ENCODE data around the gene PRSS16.

DNA sequence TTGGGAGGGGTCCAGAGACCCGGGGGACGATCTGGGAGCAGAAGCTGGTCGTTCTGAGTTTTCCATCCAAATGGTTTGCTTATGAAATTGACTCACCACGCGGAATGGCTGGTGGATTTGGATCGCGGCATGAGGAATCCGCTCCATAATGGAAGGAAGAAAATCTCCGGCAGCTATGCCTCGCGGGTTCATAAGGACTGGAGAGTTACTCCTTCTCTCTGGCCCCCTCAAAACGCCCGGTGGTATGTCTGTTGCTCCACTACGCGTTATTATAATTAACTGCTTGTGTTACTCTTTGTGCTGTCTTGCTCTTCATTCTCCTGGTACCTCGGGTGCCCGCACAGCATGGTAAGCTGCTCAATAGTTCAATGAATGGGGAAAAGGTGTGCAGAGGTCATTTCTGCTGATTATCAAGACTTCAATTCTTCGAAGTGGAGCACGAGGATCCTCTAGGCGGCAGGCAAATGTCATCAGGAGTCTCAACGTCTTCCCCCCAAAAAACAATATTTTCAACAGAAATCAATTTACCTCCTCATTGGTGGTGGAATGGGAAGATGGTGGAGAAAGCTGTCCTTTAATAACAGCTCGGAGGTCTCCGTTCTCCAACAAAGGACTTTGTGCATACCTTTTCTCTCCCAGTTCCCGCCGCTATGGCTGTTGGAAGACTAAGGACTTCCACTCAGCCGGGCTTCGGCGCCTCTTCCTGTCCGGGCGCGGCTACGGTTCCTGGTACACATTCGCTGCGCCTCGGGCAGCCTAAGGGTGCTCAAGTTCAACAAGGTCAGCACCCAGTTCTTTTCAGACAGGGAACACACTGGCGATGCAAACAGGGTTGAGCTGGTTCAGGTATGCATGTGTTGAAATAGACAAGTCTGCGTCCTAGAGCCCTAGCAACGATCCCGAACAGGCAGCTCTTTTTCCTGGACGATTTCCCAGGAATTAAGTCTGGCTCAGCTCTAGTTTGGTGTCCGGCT is 9.2 kb upstream of the PRSS16 start:
- TF ChIP-seq, protein P1, sequence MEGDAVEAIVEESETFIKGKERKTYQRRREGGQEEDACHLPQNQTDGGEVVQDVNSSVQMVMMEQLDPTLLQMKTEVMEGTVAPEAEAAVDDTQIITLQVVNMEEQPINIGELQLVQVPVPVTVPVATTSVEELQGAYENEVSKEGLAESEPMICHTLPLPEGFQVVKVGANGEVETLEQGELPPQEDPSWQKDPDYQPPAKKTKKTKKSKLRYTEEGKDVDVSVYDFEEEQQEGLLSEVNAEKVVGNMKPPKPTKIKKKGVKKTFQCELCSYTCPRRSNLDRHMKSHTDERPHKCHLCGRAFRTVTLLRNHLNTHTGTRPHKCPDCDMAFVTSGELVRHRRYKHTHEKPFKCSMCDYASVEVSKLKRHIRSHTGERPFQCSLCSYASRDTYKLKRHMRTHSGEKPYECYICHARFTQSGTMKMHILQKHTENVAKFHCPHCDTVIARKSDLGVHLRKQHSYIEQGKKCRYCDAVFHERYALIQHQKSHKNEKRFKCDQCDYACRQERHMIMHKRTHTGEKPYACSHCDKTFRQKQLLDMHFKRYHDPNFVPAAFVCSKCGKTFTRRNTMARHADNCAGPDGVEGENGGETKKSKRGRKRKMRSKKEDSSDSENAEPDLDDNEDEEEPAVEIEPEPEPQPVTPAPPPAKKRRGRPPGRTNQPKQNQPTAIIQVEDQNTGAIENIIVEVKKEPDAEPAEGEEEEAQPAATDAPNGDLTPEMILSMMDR (IDR thresholded peaks at IDR 0.05): no peak
- no peak for TF ChIP-seq POLR2A (IDR thresholded peaks at IDR 0.05)

All from thyroid gland (tissue), 4 donors.